ENCODE data around the gene MYO1D. TPM values are rescaled to one million over a fixed set of nuclear protein-coding genes. Genes with fewer than 3 reads are reported as not detected.

MYO1D gene
- total RNA-seq, 1 experiment from 2014 or later, result 40.8 TPM

DNA sequence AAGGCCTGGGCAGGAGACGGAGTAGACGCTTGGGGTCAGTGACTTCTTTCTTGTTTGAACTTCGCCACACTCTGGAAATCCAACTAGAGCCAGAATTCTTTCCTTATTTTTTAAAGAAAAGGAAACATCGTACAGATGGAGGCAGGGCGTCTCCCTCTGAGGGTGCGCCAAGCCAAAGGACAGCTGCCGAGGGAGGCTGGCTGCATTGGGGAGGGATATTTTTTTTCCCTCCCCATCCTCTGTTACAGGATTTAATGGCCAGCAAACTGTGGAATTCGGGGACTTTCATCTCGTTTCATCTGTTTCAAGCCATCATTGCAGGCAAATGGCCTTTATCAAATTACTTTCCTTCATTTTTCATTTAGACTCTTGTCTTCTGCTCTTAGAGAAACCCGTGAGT, 374.2 kb downstream of the MYO1D start:
- H3K79me2 ChIP-seq (ENCODE audit: low read depth), result no peaks in the 10 kb centered on the region
- no peak for DNase-seq
- H3K4me2 ChIP-seq, result no peak overlapping the region
- H3K9me2 ChIP-seq (ENCODE audit: insufficient read depth), result no peaks in the 10 kb centered on the region
- no peaks in the 10 kb centered on the region for H3K36me3 ChIP-seq (ENCODE audit: low read depth)
- peaks cover 11% of the 10 kb centered on the region; the same call in 1 of the 2 replicates for H3K4me1 ChIP-seq (replicated peaks; ENCODE audit: insufficient read depth)
- no peak overlapping the region for H3K27ac ChIP-seq
- POLR2A ChIA-PET (ENCODE audit: unreplicated experiment), result no interaction called here
- no peaks in the 10 kb centered on the region for H4K20me1 ChIP-seq (ENCODE audit: insufficient read depth)
- no peaks in the 10 kb centered on the region for H3K27me3 ChIP-seq (ENCODE audit: insufficient read depth, low read depth)
- H3F3A ChIP-seq (ENCODE audit: insufficient read depth, low read depth), result peaks cover 4% of the 10 kb centered on the region; the same call in 1 of the 2 replicates
- H3K4me3 ChIP-seq, result no peak overlapping the region
- CTCF ChIA-PET, result no interaction called here
- TF ChIP-seq EZH2 (IDR thresholded peaks at IDR 0.05; ENCODE audit: low read depth), result no peak
- TF ChIP-seq, protein P1, sequence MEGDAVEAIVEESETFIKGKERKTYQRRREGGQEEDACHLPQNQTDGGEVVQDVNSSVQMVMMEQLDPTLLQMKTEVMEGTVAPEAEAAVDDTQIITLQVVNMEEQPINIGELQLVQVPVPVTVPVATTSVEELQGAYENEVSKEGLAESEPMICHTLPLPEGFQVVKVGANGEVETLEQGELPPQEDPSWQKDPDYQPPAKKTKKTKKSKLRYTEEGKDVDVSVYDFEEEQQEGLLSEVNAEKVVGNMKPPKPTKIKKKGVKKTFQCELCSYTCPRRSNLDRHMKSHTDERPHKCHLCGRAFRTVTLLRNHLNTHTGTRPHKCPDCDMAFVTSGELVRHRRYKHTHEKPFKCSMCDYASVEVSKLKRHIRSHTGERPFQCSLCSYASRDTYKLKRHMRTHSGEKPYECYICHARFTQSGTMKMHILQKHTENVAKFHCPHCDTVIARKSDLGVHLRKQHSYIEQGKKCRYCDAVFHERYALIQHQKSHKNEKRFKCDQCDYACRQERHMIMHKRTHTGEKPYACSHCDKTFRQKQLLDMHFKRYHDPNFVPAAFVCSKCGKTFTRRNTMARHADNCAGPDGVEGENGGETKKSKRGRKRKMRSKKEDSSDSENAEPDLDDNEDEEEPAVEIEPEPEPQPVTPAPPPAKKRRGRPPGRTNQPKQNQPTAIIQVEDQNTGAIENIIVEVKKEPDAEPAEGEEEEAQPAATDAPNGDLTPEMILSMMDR (conservative IDR thresholded peaks at IDR 0.05), result no peak
- no peaks in the 10 kb centered on the region for H3K9me3 ChIP-seq (ENCODE audit: insufficient read depth, low read depth)
- BruUV-seq (replicated peaks), result no TSS peak
- no peak overlapping the region for H2AFZ ChIP-seq
- intact Hi-C loops (cut with micrococcal nuclease; ENCODE audit: unreplicated experiment), result loop anchor here (2.0 to 5.0 kb wide), 3 partner anchors 50 to 318 kb away; no protein-coding TSS in a partner anchor

DNA sequence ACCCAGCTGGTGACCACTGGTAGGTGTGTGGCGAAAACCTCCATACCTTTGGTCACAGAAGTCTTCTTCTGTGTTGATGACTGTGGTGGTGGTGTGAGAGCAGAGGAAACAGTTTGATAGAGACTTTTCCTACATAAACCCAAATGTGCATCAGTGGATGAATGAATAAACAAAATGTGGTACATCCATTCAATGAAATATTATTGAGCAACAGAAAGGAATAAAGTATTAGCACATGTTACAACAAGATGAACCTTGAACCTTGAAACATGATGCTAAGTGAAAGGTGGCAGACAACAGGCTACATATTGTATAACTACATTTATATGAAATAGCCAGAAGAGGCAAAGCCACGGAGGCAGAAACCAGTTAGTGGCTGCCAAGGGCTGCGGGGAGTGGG, 374.9 kb downstream of the MYO1D start:
- H3K4me2 ChIP-seq, result no peak overlapping the region
- no peak overlapping the region for H3K4me3 ChIP-seq
- H3K4me1 ChIP-seq (replicated peaks; ENCODE audit: insufficient read depth), result peaks cover 11% of the 10 kb centered on the region; the same call in 1 of the 2 replicates
- BruUV-seq (replicated peaks), result no TSS peak
- H4K20me1 ChIP-seq (ENCODE audit: insufficient read depth), result no peaks in the 10 kb centered on the region
- H3K27ac ChIP-seq, result no peak overlapping the region
- no peak overlapping the region for H2AFZ ChIP-seq
- POLR2A ChIA-PET (ENCODE audit: unreplicated experiment), result no interaction called here
- CTCF ChIA-PET, result no interaction called here
- H3K9me3 ChIP-seq (ENCODE audit: insufficient read depth, low read depth), result no peaks in the 10 kb centered on the region
- H3K36me3 ChIP-seq (ENCODE audit: low read depth), result no peaks in the 10 kb centered on the region
- H3K9me2 ChIP-seq (ENCODE audit: insufficient read depth), result no peaks in the 10 kb centered on the region
- no peaks in the 10 kb centered on the region for H3K79me2 ChIP-seq (ENCODE audit: low read depth)
- H3F3A ChIP-seq (ENCODE audit: insufficient read depth, low read depth), result peaks cover 4% of the 10 kb centered on the region; the same call in 1 of the 2 replicates
- no peak for DNase-seq
- TF ChIP-seq, protein P1 (conservative IDR thresholded peaks at IDR 0.05), result no peak
- TF ChIP-seq EZH2 (IDR thresholded peaks at IDR 0.05; ENCODE audit: low read depth), result no peak
- intact Hi-C loops (cut with micrococcal nuclease; ENCODE audit: unreplicated experiment), result loop anchor here (2.0 to 5.0 kb wide), 3 partner anchors 50 to 319 kb away; no protein-coding TSS in a partner anchor
- H3K27me3 ChIP-seq (ENCODE audit: insufficient read depth, low read depth), result no peaks in the 10 kb centered on the region

DNA sequence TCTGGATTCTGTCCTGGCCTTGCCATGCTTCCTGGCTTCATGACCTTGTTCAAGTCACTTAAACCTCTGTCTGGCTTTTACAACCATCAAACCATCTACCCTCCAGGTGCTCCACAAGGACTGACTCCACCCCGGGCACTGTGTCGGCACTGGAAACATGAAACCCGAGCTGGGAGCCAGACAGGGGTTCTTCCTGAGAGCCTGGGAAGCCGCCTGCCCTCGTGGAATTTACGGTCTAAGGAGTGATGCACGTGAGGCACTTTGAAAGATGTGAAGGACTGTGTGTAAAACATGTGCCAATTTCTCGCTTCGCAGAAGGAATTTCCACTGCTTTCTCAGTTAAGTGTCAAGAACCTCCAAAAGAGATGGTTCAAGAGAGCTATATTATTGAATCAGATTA, 378.5 kb downstream of the MYO1D start:
- Histone ChIP-seq H2AFZ (no peak overlapping the region), H3K4me2 (no peak overlapping the region), H3K4me3 (no peak overlapping the region), H3K79me2 (ENCODE audit: low read depth) (no peaks in the 10 kb centered on the region), H3K4me1 (replicated peaks; ENCODE audit: insufficient read depth) (peaks cover 7% of the 10 kb centered on the region; the same call in 1 of the 2 replicates), H3K9me3 (ENCODE audit: insufficient read depth, low read depth) (no peaks in the 10 kb centered on the region), H3K9me2 (ENCODE audit: insufficient read depth) (no peaks in the 10 kb centered on the region), H3K27me3 (ENCODE audit: insufficient read depth, low read depth) (no peaks in the 10 kb centered on the region), H3K36me3 (ENCODE audit: low read depth) (no peaks in the 10 kb centered on the region), H3F3A (ENCODE audit: insufficient read depth, low read depth) (peaks cover 4% of the 10 kb centered on the region; the same call in 1 of the 2 replicates), H4K20me1 (ENCODE audit: insufficient read depth) (no peaks in the 10 kb centered on the region), H3K27ac (no peak overlapping the region)
- no peak for DNase-seq
- TF ChIP-seq, protein P1 (conservative IDR thresholded peaks at IDR 0.05), result no peak
- TF ChIP-seq EZH2 (IDR thresholded peaks at IDR 0.05; ENCODE audit: low read depth), result no peak
- ChIA-PET POLR2A (ENCODE audit: unreplicated experiment) (no interaction called here), CTCF (no interaction called here)
- intact Hi-C loops (cut with micrococcal nuclease; ENCODE audit: unreplicated experiment), result no loop called here
- no TSS peak for BruUV-seq (replicated peaks)
